PC-9 (cell line): ENCODE measurements around the gene PIGM. TPM values are rescaled to one million over a fixed set of nuclear protein-coding genes. Genes with fewer than 3 reads are reported as not detected.

Source experiments
- BruUV-seq: library from RNA; stranded (reverse); fragments of 400-500 nt; replicated peaks from 2 replicates; lab custom pipeline; 2021; lab: Mats Ljungman, UMichigan
- CTCF ChIA-PET: fragments of 300-600 bp; sonication (Branson Sonifier 250); formaldehyde crosslinking; loops from one replicate; lab custom pipeline; 2022; ENCODE audit warnings: antibody characterized with exemption; lab: Charles Lee
- POLR2A ChIA-PET: fragments of 300-600 bp; sonication (Branson Sonifier 250); formaldehyde crosslinking; loops from one replicate; lab custom pipeline; 2022; ENCODE audit warnings: antibody characterized with exemption; ENCODE audit not compliant: unreplicated experiment; lab: Charles Lee
- DNase-seq, 2 experiments: peaks; one replicate each; pipeline versions ENCODE4 v3.0.0 to v3.0.0-alpha.2; 2015 to 2022; ENCODE audit warnings: mixed read lengths in 1 of 2
- H2AFZ ChIP-seq: fragments of 200-600 bp; sonication (generic); 2 replicates; pipeline ENCODE4 v1.8.1; 2017; ENCODE audit warnings: antibody characterized with exemption
- H3F3A ChIP-seq: fragments of 200-600 bp; sonication (generic); 2 replicates; pipeline ENCODE4 v1.8.1; 2017; ENCODE audit warnings: antibody characterized with exemption, mild to moderate bottlenecking, low read depth; ENCODE audit not compliant: insufficient read depth
- H3K27ac ChIP-seq: fragments of 200-600 bp; sonication (generic); 2 replicates; pipeline ENCODE4 v1.6.1; 2016; ENCODE audit warnings: mixed run types
- H3K27me3 ChIP-seq: fragments of 200-600 bp; sonication (generic); 2 replicates; pipeline ENCODE4 v1.6.1; 2016; ENCODE audit warnings: low read depth, mixed run types; ENCODE audit not compliant: insufficient read depth
- H3K36me3 ChIP-seq: fragments of 200-600 bp; sonication (generic); 2 replicates; pipeline ENCODE4 v1.6.1; 2016; ENCODE audit warnings: low read depth, mixed run types
- H3K4me1 ChIP-seq: fragments of 200-600 bp; sonication (generic); replicated peaks from 2 replicates; pipeline ENCODE4 v1.6.1; 2016; ENCODE audit warnings: mixed run types; ENCODE audit not compliant: insufficient read depth
- H3K4me2 ChIP-seq: fragments of 200-600 bp; sonication (generic); 2 replicates; pipeline ENCODE4 v1.6.1; 2017; ENCODE audit warnings: mixed run types
- H3K4me3 ChIP-seq: fragments of 200-600 bp; sonication (generic); 2 replicates; pipeline ENCODE4 v1.6.1; 2016; ENCODE audit warnings: mixed run types
- H3K79me2 ChIP-seq: fragments of 200-600 bp; sonication (generic); 2 replicates; pipeline ENCODE4 v1.6.1; 2017; ENCODE audit warnings: low read depth, mixed run types
- H3K9me2 ChIP-seq: fragments of 200-600 bp; sonication (generic); 2 replicates; pipeline ENCODE4 v1.8.1; 2017; ENCODE audit warnings: mild to moderate bottlenecking; ENCODE audit not compliant: insufficient read depth
- H3K9me3 ChIP-seq: fragments of 200-600 bp; sonication (generic); 2 replicates; pipeline ENCODE4 v1.8.1; 2016; ENCODE audit warnings: low read depth; ENCODE audit not compliant: insufficient read depth
- H4K20me1 ChIP-seq: fragments of 200-600 bp; sonication (generic); 2 replicates; pipeline ENCODE4 v1.8.1; 2017; ENCODE audit not compliant: insufficient read depth
- CTCF ChIP-seq: fragments of 200-600 bp; sonication (generic); conservative IDR thresholded peaks from 2 replicates; pipeline ENCODE4 v1.6.1; 2017; ENCODE audit warnings: mixed run types, antibody characterized with exemption, mild to moderate bottlenecking, moderate library complexity
- EZH2 ChIP-seq: fragments of 200-600 bp; sonication (generic); IDR thresholded peaks from 2 replicates; pipeline ENCODE4 v1.8.0; 2017; ENCODE audit warnings: antibody characterized with exemption, low read depth
- intact Hi-C: fragments of 100-400 bp; cut with micrococcal nuclease; formaldehyde crosslinking; loops from one replicate; pipeline ENCODE4 v1.10.0; 2022; ENCODE audit not compliant: unreplicated experiment
- total RNA-seq: library from RNA; stranded (reverse); gene quantifications from 2 replicates; pipeline ENCODE4 v1.2.3, GENCODE V29; 2021

Gene PIGM
- total RNA-seq, 1 experiment from 2014 or later, result 4.0 TPM

- H4K20me1 ChIP-seq, result no peaks in the 10 kb centered on the region
- intact Hi-C loops, result no loop called here
Observed at GRCh38 chr1:159982280-159982679, 49.5 kb downstream of the PIGM start.

GRCh38 chr1:159981351-159982055, 50.3 kb downstream of the PIGM start:
- CTCF ChIA-PET, result no interaction called here

More at GRCh38 chr1:159982280-159982679, 49.5 kb downstream of the PIGM start:
- no peak for TF ChIP-seq CTCF
- TF ChIP-seq EZH2, result no peak
- BruUV-seq, result no TSS peak
- ChIA-PET CTCF (no interaction called here), POLR2A (no interaction called here)
- Histone ChIP-seq H3K36me3 (no peaks in the 10 kb centered on the region), H3K79me2 (no peaks in the 10 kb centered on the region), H3K4me3 (no peak overlapping the region), H3K9me3 (no peaks in the 10 kb centered on the region), H2AFZ (no peak overlapping the region), H3K27ac (no peak overlapping the region), H3K27me3 (no peaks in the 10 kb centered on the region), H3F3A (no peaks in the 10 kb centered on the region), H3K4me2 (no peak overlapping the region), H3K4me1 (no peaks in the 10 kb centered on the region), H3K9me2 (no peaks in the 10 kb centered on the region)
- no peak for DNase-seq

GRCh38 chr1:159980786-159981185, 51.0 kb downstream of the PIGM start:
- no TSS peak for BruUV-seq
- CTCF ChIA-PET, result no interaction called here
- DNase-seq, result no peak

More at GRCh38 chr1:159981351-159982055, 50.3 kb downstream of the PIGM start:
- Histone ChIP-seq H3K4me1 (no peaks in the 10 kb centered on the region), H3K4me3 (no peak overlapping the region), H3K9me2 (no peaks in the 10 kb centered on the region), H3K4me2 (no peak overlapping the region), H4K20me1 (no peaks in the 10 kb centered on the region), H3K27ac (no peak overlapping the region), H3F3A (no peaks in the 10 kb centered on the region), H2AFZ (no peak overlapping the region), H3K27me3 (no peaks in the 10 kb centered on the region), H3K36me3 (no peaks in the 10 kb centered on the region), H3K79me2 (no peaks in the 10 kb centered on the region), H3K9me3 (no peaks in the 10 kb centered on the region)
- no peak for TF ChIP-seq EZH2
- no peak for TF ChIP-seq CTCF
- no TSS peak for BruUV-seq
- no peak for DNase-seq
- POLR2A ChIA-PET, result no interaction called here
- intact Hi-C loops, result no loop called here

More at GRCh38 chr1:159980786-159981185, 51.0 kb downstream of the PIGM start:
- Histone ChIP-seq H3K79me2 (no peaks in the 10 kb centered on the region), H3K4me3 (no peak overlapping the region), H3F3A (no peaks in the 10 kb centered on the region), H3K9me3 (no peaks in the 10 kb centered on the region), H3K4me2 (no peak overlapping the region), H3K27me3 (no peaks in the 10 kb centered on the region), H3K27ac (no peak overlapping the region), H3K9me2 (no peaks in the 10 kb centered on the region), H3K36me3 (no peaks in the 10 kb centered on the region), H2AFZ (no peak overlapping the region), H4K20me1 (no peaks in the 10 kb centered on the region), H3K4me1 (no peaks in the 10 kb centered on the region)
- intact Hi-C loops, result no loop called here
- TF ChIP-seq EZH2, result no peak
- no peak for TF ChIP-seq CTCF
- POLR2A ChIA-PET, result no interaction called here
